PFSK-1 (cell line): Measurements from ENCODE around the gene CYSRT1.

Experiments used
- FOXP2 ChIP-seq: optimal IDR thresholded peaks from 2 replicates; pipeline ENCODE3; 2011; ENCODE audit warnings: borderline replicate concordance, control low read depth, inconsistent platforms; ENCODE audit not compliant: insufficient read depth; ENCODE audit errors: extremely low read length, extremely low read depth
- POLR2AphosphoS5 ChIP-seq: IDR thresholded peaks from 2 replicates; pipeline ENCODE4 v1.6.1; 2012; ENCODE audit warnings: low read depth, mild to moderate bottlenecking, control low read depth, low read length, moderate library complexity
- REST ChIP-seq, 2 experiments: IDR thresholded peaks; 2 replicates each; pipeline versions ENCODE4 v1.6.1 to v1.8.0; 2011 to 2012; ENCODE audit warnings: low read depth in 2 of 2, low read length in 2 of 2, control low read depth in 1 of 2, inconsistent platforms in 1 of 2, mild to moderate bottlenecking in 1 of 2, moderate library complexity in 1 of 2; ENCODE audit not compliant: insufficient read depth in 1 of 2
- SIN3A ChIP-seq: IDR thresholded peaks from 2 replicates; pipeline ENCODE4 v1.6.1; 2012; ENCODE audit warnings: mild to moderate bottlenecking, low read length, moderate library complexity, borderline replicate concordance; ENCODE audit not compliant: insufficient read depth
- TAF1 ChIP-seq: IDR thresholded peaks from 2 replicates; pipeline ENCODE4 v1.6.1; 2012; ENCODE audit warnings: low read length, control low read depth, borderline replicate concordance; ENCODE audit not compliant: insufficient read depth

The CYSRT1 gene

GRCh38 chr9:137183980-137184595, 40.9 kb upstream of the CYSRT1 start:
- TF ChIP-seq SIN3A (no peak), REST (IDR thresholded peaks at IDR 0.05; ENCODE audit: insufficient read depth in 1 of 2, low read depth in 2 of 2, low read length in 2 of 2) (no peak), POLR2AphosphoS5 (no peak), TAF1 (no peak), FOXP2 (no peak)

GRCh38 chr9:137184881-137185660, 39.9 kb upstream of the CYSRT1 start:
- TF ChIP-seq FOXP2 (no peak), SIN3A (no peak), TAF1 (no peak), REST (IDR thresholded peaks at IDR 0.05; ENCODE audit: insufficient read depth in 1 of 2, low read depth in 2 of 2, low read length in 2 of 2) (no peak), POLR2AphosphoS5 (no peak)

- TF ChIP-seq TAF1: no peak
- TF ChIP-seq REST (IDR thresholded peaks at IDR 0.05; ENCODE audit: insufficient read depth in 1 of 2, low read depth in 2 of 2, low read length in 2 of 2): no peak
- TF ChIP-seq SIN3A: no peak
- no peak for TF ChIP-seq FOXP2
- no peak for TF ChIP-seq POLR2AphosphoS5
These were observed 39.1 kb upstream of the CYSRT1 start for GRCh38 chr9:137185921-137186320.

- TF ChIP-seq POLR2AphosphoS5 (no peak), TAF1 (no peak), SIN3A (no peak), FOXP2 (no peak), REST (IDR thresholded peaks at IDR 0.05; ENCODE audit: insufficient read depth in 1 of 2, low read depth in 2 of 2, low read length in 2 of 2) (no peak)
These were observed 38.6 kb upstream of the CYSRT1 start for GRCh38 chr9:137186385-137186784.
